Activated naive CD4-positive, alpha-beta T cell treated with anti-CD3 and anti-CD28 coated beads for 36 hours (primary cell): ENCODE measurements around the gene FRAT2. TPM values are rescaled to one million over a fixed set of nuclear protein-coding genes. Genes with fewer than 3 reads are reported as not detected.

ENCODE experiments used
- CTCF ChIA-PET: fragments of 350-600 bp; sonication (Branson Sonifier 250); formaldehyde crosslinking; loops from one replicate; lab custom pipeline; 2021; ENCODE audit warnings: antibody characterized with exemption; lab: Charles Lee
- DNase-seq: peaks from one replicate; pipeline ENCODE4 v3.0.0-alpha.2; 2020
- H3K27ac Mint-ChIP-seq: one replicate; pipeline ENCODE4 v1.8.0; 2021; ENCODE audit warnings: mild to moderate bottlenecking, mixed read lengths
- H3K27me3 Mint-ChIP-seq: one replicate; pipeline ENCODE4 v1.8.0; 2021; ENCODE audit warnings: low read depth, mixed read lengths
- H3K36me3 Mint-ChIP-seq: one replicate; pipeline ENCODE4 v1.8.0; 2021; ENCODE audit warnings: low read depth, mixed read lengths
- H3K4me1 Mint-ChIP-seq: one replicate; pipeline ENCODE4 v1.8.0; 2021; ENCODE audit warnings: low read depth, mixed read lengths
- H3K4me3 Mint-ChIP-seq: one replicate; pipeline ENCODE4 v1.8.0; 2021; ENCODE audit warnings: mild to moderate bottlenecking, moderate library complexity, mixed read lengths
- H3K9me3 Mint-ChIP-seq: one replicate; pipeline ENCODE4 v1.8.0; 2021; ENCODE audit warnings: mixed read lengths
- intact Hi-C: fragments of 100-400 bp; cut with micrococcal nuclease; formaldehyde crosslinking; loops from one replicate; pipeline ENCODE4 v1.15.1; 2023
- total RNA-seq, 2 experiments: library from RNA; stranded (reverse); gene quantifications; one replicate each; pipeline ENCODE4 v1.2.3, GENCODE V29; 2021

Gene FRAT2
- total RNA-seq, 2 experiments from 2014 or later = 5.1 to 5.6 TPM

DNA sequence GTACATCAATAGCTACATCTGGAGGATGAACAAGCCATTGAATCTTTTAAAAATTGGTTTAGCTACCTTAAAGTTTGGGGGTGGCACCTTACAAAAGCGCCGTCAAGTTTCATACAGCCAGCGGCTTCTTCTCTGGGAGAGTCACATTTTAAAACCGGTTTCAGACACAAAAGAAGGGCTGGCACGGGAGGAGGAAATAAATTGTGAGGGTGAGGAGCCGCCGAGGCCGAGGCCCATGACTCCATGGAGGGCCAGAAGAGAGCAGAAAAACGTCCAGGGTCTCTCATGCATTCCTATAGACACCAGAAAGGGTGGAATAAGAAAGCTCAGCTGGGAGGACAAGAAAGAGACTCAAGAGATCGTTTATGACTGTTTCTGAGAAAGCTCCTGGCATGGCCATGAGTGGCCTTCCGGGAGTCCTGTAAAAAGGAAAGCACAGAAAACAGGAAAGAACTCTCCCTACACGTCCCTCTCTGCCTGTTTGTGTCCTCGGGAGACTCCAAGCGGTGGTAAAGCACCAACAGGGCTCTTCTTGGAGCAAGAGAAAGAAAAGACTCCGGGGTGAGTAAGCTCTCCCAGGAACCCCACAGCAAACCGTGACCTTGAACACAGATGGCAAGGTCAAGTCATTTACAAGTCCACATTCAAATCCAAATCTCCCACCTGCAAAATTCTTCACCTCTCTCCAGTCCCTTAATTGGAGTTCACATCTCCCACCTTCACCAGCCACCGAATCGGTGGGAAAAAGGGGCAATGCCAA, 1.8 kb downstream of the FRAT2 start:
- no peaks in the 10 kb centered on the region for H3K27me3 Mint-ChIP-seq
- CTCF ChIA-PET = interaction anchor here (0.7 to 4.0 kb wide), 11 partner anchors 9 to 260 kb away, joined by 3 to 39 read pairs (median 4); partner anchors contain the start of gene FRAT1

DNA sequence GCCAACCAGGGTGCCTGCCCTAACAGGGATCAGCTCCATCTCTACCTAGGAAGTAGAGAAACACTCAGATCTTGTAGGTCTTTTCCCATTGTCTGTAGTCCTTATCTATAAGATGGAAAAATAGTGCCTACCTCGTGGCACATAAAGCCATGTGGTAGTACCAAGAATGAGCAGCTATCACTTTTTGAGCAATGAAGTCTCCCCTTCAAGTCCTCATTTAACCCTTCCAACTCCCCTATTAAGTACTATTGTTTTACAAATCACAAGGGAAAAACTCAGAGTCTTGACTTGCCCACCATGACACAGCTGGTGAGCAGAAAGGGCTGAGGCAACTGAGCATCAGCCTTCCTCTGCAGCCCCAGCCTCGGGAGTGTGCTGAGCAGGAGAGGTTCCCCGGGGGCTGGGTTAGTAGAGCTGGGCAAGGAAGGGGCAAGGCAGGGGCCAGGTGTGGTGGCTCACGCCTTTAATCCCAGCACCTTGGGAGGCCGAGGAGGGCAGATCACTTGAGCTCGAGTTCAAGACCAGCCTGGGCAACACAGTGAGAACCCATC, 3.3 kb downstream of the FRAT2 start:
- Mint-ChIP-seq H3K27ac (no peak overlapping the region), H3K4me3 (no peak overlapping the region), H3K36me3 (peaks cover 4% of the 10 kb centered on the region), H3K9me3 (no peaks in the 10 kb centered on the region), H3K27me3 (no peaks in the 10 kb centered on the region), H3K4me1 (peaks cover 58% of the 10 kb centered on the region)
- CTCF ChIA-PET = interaction anchor here (0.6 to 4.0 kb wide), 6 partner anchors 12 to 259 kb away, joined by 4 to 39 read pairs (median 4); partner anchors contain the start of gene FRAT1
- intact Hi-C loops = loop anchor here (5.0 to 10.0 kb wide), 4 partner anchors 114 to 744 kb away; partner anchors contain the start of genes LCOR, PI4K2A and TM9SF3
- DNase-seq = no peak

More for the DNA sequence above, 1.8 kb downstream of the FRAT2 start:
- DNase-seq = peak; percentile 22
- peaks cover 48% of the 10 kb centered on the region for H3K4me1 Mint-ChIP-seq
- intact Hi-C loops = loop anchor here (1.0 to 10.0 kb wide), 8 partner anchors 12 to 745 kb away; partner anchors contain the start of genes LCOR, PI4K2A and TM9SF3
- no peaks in the 10 kb centered on the region for H3K9me3 Mint-ChIP-seq
- peak overlapping the region; percentile 75 for H3K4me3 Mint-ChIP-seq
- peak overlapping the region; percentile 63 for H3K27ac Mint-ChIP-seq
- H3K36me3 Mint-ChIP-seq = peaks cover 4% of the 10 kb centered on the region

DNA sequence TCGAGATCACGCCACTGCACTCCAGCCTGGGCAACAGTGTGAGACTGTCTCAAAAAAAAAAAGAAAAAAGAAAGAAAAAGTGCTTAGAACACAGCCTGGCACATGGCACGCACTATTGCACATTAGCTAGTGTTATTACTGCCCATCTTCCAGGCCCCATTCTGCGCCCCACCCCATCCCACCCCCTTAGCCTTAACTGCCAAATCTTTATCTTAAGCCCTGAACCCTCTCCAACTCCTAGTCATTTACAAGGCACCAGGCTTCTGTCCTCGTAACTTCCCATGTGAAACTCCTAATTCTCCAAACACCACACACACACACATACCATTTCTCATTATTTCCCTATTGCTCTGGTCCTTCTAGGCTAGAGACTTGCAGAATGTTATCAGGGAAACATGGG, 4.8 kb downstream of the FRAT2 start:
- Mint-ChIP-seq H3K27ac (no peak overlapping the region), H3K4me3 (no peak overlapping the region)
- intact Hi-C loops = loop anchor here (5.0 to 10.0 kb wide), 4 partner anchors 112 to 742 kb away; partner anchors contain the start of genes LCOR, PI4K2A and TM9SF3

DNA sequence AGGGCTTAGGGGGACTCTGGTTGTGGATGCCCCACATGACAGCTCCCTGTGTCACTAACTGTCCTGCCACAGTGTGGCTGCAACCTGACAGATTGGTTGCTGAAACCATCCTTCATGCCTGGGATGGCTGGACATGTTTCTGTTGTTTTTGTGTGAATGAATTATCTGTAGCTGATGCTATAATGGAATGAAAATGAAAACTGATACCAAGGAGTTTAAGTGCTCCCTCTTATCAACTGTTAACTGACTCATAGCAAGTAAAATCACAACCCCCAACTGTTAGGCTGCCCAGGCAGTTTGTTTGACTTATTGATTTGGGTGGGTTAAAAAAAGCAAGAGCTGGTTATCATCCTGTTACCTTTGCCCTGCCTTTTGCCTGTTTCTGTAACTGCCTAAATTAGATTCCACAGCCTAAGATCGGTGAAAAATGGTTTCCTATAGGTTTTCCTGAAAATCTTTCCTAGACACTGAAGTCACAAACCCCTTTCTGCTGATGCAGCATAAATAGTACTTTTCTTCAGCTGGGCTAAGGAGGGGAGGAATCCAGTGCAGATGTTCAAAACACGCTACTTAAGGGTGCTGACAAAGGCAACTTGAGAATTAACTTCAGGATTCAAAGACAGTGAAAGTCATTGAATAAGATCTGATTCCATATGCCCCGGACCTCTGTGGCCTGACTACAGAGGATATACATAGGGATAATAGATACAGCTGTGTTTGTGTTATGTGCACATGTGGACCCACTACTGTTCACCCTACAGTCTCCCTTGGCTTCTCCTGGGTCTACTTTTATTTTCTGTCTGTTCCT, 5.7 kb downstream of the FRAT2 start:
- Mint-ChIP-seq H3K4me1 (peaks cover 55% of the 10 kb centered on the region), H3K4me3 (no peak overlapping the region), H3K36me3 (peaks cover 4% of the 10 kb centered on the region), H3K27me3 (no peaks in the 10 kb centered on the region), H3K9me3 (no peaks in the 10 kb centered on the region), H3K27ac (peak overlapping the region; percentile 27)
- DNase-seq = peak; percentile 19
- intact Hi-C loops = no loop called here
- CTCF ChIA-PET = interaction anchor here (1.1 to 1.5 kb wide), 2 partner anchors 9 to 50 kb away, joined by 4 to 5 read pairs; no protein-coding TSS in a partner anchor

More for the DNA sequence above, 4.8 kb downstream of the FRAT2 start:
- no peak for DNase-seq
- CTCF ChIA-PET = interaction anchor here (1.1 to 2.7 kb wide), 2 partner anchors 10 kb away, joined by 4 to 13 read pairs; partner anchors contain the start of gene FRAT1
- Mint-ChIP-seq H3K36me3 (peaks cover 4% of the 10 kb centered on the region), H3K9me3 (no peaks in the 10 kb centered on the region), H3K27me3 (no peaks in the 10 kb centered on the region), H3K4me1 (peaks cover 55% of the 10 kb centered on the region)

DNA sequence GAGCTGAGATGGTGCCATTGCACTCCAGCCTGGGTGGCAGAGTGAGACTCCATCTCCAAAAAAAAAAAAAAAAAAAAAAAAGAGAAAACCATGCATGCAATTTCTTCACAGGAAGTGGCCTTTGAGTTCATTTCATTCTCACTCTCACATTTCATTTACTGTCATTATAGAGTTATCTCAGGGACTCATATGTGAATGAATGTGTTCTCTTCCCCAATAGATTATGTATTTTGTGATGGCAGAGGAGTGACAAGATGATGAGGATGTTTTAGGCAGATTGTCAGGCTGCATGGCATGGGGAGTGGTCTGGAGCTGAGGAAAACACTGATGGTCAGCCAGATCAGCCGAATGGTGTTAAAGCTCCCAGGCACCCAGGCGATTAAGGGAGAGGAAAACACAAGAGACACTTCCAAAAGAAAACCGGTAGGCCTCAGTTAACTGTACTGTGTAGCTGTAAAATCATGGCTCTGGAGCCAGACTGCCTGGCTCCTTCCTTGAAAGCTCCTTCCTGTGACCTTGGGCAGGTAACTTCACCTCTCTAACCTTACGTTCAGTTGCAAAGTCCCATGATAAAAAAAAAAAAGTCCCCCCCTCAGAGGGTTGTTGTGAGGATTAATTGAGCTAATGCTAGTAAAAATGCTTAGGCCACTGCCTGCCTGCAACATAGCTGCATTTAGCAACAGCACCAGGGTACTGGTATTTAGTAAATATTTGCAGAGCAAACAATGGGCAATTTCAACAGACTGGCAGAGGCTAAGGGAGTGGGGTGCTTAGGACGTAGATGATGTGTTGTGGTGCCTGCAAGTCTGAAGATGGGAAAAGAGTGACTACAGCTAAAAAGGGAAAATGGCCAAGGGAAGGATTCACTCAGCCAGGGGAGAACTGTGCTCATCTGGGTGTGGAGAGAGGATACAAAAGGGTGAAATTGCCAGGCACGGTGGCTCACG, 6.9 kb downstream of the FRAT2 start:
- Mint-ChIP-seq H3K4me3 (no peak overlapping the region), H3K27me3 (no peaks in the 10 kb centered on the region), H3K36me3 (peaks cover 4% of the 10 kb centered on the region), H3K9me3 (no peaks in the 10 kb centered on the region), H3K4me1 (peaks cover 45% of the 10 kb centered on the region), H3K27ac (peak overlapping the region; percentile 88)
- no peak for DNase-seq
- CTCF ChIA-PET = interaction anchor here (1.5 kb wide), 1 partner anchor 49 kb away, joined by 5 read pairs; no protein-coding TSS in a partner anchor
- intact Hi-C loops = no loop called here

DNA sequence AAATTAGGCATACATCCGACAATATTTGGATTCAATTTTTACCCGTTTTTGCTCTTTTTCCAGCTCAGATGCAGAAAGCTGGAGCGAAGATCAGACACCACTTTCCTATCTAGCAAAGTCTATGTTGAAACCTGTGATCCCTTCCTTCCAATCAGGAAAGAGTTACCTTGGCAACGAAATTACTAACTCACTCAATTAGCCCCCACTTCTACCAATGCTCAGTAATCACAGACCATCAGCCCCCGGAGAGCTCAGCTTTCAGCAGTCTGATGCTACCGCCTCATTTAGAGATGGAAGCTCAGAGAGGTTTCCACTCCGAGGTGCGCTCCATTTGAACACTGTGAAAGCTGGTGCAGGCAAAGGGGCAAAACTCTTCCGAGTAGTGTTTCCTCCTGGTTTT, 8.8 kb downstream of the FRAT2 start:
- Mint-ChIP-seq H3K27me3 (no peaks in the 10 kb centered on the region), H3K27ac (no peak overlapping the region), H3K9me3 (no peaks in the 10 kb centered on the region), H3K4me1 (peaks cover 43% of the 10 kb centered on the region), H3K36me3 (peaks cover 2% of the 10 kb centered on the region), H3K4me3 (no peak overlapping the region)
- intact Hi-C loops = no loop called here
- CTCF ChIA-PET = interaction anchor here (1.5 kb wide), 1 partner anchor 47 kb away, joined by 4 read pairs; no protein-coding TSS in a partner anchor
- DNase-seq = no peak

DNA sequence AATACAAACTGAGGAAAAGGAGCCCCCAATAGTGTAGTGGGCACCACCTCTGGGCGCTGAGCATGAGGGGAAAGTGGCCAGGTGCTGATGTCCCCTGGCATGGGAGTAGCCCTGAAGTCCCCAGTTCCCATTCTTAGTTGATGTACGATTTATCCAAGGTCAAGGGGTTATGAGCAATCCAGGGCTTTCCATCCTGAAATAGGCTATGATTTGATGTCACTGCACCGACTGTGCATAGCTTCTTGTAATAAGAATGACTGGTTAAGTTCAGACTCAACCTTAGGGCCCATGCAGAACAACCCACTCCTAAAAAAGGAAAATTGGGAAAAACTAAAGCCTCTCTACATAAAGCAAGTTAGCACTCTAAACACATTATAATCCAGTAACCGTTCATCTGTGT, 11.0 kb downstream of the FRAT2 start:
- intact Hi-C loops = no loop called here
- CTCF ChIA-PET = interaction anchor here (1.1 kb wide), 1 partner anchor 21 kb away, joined by 3 read pairs; no protein-coding TSS in a partner anchor
- H3K27me3 Mint-ChIP-seq = no peaks in the 10 kb centered on the region

DNA sequence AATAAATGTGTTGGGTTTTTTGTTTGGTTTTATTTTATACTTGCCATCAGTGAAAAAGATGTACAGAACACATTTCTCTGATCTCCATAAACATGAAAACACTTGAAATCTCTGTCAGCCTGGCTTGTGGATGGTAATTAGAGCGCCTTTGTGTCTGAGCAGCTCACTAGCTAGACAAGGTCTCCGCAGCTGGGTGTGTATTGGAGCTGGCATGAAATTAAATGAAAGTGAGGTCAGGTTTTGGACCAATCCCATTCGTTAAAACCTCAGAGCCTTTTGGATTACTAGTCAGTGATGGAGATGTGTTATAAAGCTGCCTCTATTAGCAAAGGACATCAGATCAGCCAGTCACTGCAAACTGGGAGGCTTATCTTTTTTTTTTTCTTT, 12.7 kb downstream of the FRAT2 start:
- peaks cover 23% of the 10 kb centered on the region for H3K4me1 Mint-ChIP-seq
- H3K9me3 Mint-ChIP-seq = no peaks in the 10 kb centered on the region
- CTCF ChIA-PET = interaction anchor here (1.2 to 2.2 kb wide), 3 partner anchors 11 to 296 kb away, joined by 3 to 13 read pairs (median 8); no protein-coding TSS in a partner anchor
- no peak overlapping the region for H3K27ac Mint-ChIP-seq
- no peaks in the 10 kb centered on the region for H3K27me3 Mint-ChIP-seq
- intact Hi-C loops = loop anchor here (2.0 kb wide), 1 partner anchor 43 kb away; no protein-coding TSS in a partner anchor
- H3K4me3 Mint-ChIP-seq = no peak overlapping the region
- no peak for DNase-seq
- H3K36me3 Mint-ChIP-seq = no peaks in the 10 kb centered on the region

More for the DNA sequence above, 11.0 kb downstream of the FRAT2 start:
- Mint-ChIP-seq H3K4me1 (peaks cover 38% of the 10 kb centered on the region), H3K4me3 (no peak overlapping the region), H3K36me3 (no peaks in the 10 kb centered on the region), H3K27ac (no peak overlapping the region), H3K9me3 (no peaks in the 10 kb centered on the region)
- DNase-seq = no peak

DNA sequence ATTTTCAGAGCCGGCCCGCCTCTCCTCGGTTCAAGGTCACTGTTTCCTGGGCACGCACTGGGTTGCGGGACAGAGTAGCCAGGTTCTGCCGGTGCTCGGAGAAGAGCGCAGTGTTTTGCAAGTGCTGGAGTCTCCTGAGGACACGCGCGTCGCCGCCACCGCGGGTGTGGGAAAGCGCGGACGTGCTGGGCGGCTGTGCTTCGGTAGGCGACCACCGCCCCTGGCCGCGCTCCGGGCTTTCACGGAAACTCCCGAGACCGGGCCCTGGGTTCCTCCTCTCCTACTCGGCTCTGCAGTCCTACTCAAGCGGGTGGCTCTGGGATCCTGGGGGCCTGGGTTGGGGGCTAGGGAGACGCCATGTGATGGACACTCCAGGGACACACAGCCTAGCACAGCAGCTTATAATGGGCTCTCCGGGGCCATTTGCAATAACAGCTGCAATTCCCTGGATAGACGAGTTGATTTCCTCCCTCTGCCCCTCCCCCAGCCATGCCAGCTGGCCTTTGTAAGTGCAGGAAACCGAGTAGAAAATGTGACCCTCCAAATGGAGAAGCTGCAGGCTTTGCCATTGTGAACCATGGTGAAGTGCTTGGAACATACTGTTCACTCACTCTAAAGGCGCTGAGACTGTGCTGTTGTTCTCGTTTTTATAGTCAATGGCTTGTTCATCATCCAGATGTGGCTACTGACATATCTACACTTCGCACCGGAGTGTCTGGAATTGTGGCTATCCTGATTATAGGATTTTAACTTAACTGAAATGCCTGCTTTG, 13.3 kb downstream of the FRAT2 start:
- no peaks in the 10 kb centered on the region for H3K9me3 Mint-ChIP-seq
- CTCF ChIA-PET = interaction anchor here (1.2 to 2.2 kb wide), 3 partner anchors 12 to 296 kb away, joined by 3 to 13 read pairs (median 8); no protein-coding TSS in a partner anchor
- no peaks in the 10 kb centered on the region for H3K36me3 Mint-ChIP-seq
- intact Hi-C loops = loop anchor here (2.0 kb wide), 1 partner anchor 42 kb away; no protein-coding TSS in a partner anchor
- H3K4me1 Mint-ChIP-seq = peaks cover 23% of the 10 kb centered on the region
- H3K27me3 Mint-ChIP-seq = no peaks in the 10 kb centered on the region
- peak; percentile 31 for DNase-seq
- peak overlapping the region; percentile 87 for H3K4me3 Mint-ChIP-seq
- no peak overlapping the region for H3K27ac Mint-ChIP-seq

DNA sequence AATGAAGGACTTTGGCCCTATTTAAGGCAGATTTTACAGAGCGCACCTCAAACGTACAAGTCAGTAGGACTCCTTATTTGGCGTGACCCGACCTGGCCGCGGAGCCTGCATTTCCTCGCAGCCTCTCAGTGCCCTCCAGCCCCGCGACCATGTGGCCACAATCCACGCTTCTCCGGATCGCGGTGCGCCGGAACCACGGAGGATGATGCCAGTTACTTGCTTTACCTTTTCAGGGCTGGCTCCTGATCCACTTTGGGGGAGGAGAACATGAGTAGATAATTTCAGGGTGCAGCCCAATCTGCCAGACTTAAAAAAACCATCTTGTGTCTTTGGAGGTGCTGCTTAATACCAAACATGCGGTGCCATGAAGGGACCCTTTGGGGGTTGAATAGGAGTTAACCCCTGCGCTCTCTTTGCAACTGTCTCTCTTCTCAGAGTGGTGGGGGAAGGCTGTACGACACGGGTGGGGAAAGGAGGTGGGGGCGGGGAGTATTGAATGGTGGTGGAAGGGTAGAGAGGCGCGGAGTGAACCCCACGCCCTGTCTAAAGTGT, 14.0 kb downstream of the FRAT2 start:
- H3K27me3 Mint-ChIP-seq = no peaks in the 10 kb centered on the region
- intact Hi-C loops = loop anchor here (1.0 to 2.0 kb wide), 3 partner anchors 13 to 178 kb away; partner anchors contain the start of genes MMS19 and UBTD1
- CTCF ChIA-PET = interaction anchor here (1.0 to 2.5 kb wide), 8 partner anchors 8 to 110 kb away, joined by 3 to 14 read pairs (median 10); partner anchors contain the start of gene FRAT2
- H3K36me3 Mint-ChIP-seq = no peaks in the 10 kb centered on the region
- peaks cover 23% of the 10 kb centered on the region for H3K4me1 Mint-ChIP-seq
- no peaks in the 10 kb centered on the region for H3K9me3 Mint-ChIP-seq
- H3K4me3 Mint-ChIP-seq = peak overlapping the region; percentile 87
- H3K27ac Mint-ChIP-seq = no peak overlapping the region
- peak; percentile 27 for DNase-seq
